ENCODE measurements around the gene STK24. TPM values are rescaled to one million over a fixed set of nuclear protein-coding genes. Genes with fewer than 3 reads are reported as not detected.

STK24 gene
- total RNA-seq, 1 donor from 2014 or later: 139 TPM

DNA sequence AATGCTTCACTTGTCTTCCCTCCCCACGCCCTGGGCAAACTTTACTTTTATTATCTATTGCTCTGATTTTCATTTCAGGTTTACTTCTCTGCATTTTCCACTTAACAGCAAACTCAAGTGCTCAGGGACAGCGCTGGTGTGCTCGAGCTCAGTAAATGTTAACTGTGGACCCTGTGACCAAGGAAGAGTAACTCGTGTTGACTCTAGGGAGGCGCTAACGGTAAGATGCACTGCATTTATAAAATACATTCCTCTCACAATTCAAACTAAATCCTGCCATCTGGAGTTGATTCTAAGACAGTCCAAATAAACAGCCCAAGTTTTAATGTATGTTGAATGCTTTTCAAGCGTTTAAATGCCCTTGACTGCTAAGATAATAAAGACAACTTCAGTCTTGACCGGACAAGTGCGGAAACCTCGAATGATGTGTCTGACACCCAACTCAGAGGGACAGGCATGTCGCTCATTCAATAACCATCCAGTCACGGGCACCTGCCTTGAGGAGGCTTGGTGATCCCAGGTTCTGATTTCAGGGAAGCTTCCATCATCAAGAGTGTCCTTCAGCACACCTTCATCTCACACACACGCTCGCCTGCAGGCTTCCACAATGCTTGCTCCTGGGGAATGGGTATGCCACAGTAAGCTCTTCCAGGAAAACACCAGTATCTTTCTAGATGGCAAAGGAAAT, 93.2 kb downstream of the STK24 start:
- Mint-ChIP-seq H3K27me3 (ENCODE audit: insufficient read depth) (no peaks in the 10 kb centered on the region), H3K27ac (no peak overlapping the region), H3K4me3 (no peak overlapping the region), H3K36me3 (ENCODE audit: low read depth) (peaks cover 20% of the 10 kb centered on the region), H3K4me1 (ENCODE audit: low read depth) (peaks cover 68% of the 10 kb centered on the region), H3K9me3 (no peaks in the 10 kb centered on the region)
- intact Hi-C loops (cut with micrococcal nuclease): no loop called here
- DNase-seq (ENCODE audit: low spot score): no peak

DNA sequence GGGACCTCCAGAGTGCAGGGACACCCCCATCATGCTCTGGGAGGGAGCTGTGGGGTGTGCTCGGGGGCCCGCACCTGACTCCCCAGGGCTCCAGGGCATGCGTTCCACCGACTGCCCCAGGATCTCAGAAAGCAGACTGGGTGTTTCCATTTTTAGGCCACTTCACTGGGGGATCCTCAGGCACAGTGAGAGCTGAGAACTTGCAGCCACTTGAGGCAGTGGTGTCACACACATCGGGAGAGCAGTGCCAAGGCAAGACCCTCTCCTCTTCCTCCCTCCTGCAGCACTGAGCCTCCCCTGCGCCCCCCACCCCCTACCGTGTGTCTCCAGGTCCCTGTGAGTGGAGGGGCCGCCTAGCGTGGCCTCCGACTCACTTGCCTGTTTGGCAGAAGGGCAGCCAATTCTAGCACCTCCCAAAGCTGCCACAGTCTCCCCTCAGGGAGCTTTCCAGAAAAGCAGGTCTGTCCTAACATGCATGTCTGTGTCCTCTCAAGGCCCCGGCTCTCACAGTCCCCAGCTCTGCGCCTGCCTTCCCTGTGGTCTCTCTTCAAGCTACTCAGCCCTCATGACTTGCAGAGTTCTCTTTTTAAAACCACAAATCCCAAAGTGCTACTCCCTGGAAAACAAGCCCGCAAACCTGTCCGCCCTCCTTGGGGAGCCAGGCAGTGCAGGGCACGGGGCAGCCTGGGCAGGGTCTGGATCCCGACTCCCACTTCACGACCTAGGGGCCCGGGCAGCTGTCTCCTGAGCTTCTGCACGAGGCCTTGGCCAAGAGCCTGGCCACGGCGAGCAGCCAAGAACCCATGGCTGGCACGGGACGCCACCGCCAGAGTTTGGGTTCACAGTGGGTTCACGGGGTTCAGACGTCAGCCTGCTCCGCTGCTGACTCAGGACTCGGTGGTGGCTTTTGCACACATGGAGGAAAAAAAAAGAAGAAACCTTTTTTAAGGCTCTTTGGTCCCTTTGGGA, 94.1 kb downstream of the STK24 start:
- Mint-ChIP-seq H3K36me3 (ENCODE audit: low read depth) (peaks cover 26% of the 10 kb centered on the region), H3K27ac (no peak overlapping the region), H3K4me3 (no peak overlapping the region), H3K27me3 (ENCODE audit: insufficient read depth) (no peaks in the 10 kb centered on the region), H3K4me1 (ENCODE audit: low read depth) (peaks cover 71% of the 10 kb centered on the region), H3K9me3 (no peaks in the 10 kb centered on the region)
- DNase-seq (ENCODE audit: low spot score): no peak
- intact Hi-C loops (cut with micrococcal nuclease): no loop called here

DNA sequence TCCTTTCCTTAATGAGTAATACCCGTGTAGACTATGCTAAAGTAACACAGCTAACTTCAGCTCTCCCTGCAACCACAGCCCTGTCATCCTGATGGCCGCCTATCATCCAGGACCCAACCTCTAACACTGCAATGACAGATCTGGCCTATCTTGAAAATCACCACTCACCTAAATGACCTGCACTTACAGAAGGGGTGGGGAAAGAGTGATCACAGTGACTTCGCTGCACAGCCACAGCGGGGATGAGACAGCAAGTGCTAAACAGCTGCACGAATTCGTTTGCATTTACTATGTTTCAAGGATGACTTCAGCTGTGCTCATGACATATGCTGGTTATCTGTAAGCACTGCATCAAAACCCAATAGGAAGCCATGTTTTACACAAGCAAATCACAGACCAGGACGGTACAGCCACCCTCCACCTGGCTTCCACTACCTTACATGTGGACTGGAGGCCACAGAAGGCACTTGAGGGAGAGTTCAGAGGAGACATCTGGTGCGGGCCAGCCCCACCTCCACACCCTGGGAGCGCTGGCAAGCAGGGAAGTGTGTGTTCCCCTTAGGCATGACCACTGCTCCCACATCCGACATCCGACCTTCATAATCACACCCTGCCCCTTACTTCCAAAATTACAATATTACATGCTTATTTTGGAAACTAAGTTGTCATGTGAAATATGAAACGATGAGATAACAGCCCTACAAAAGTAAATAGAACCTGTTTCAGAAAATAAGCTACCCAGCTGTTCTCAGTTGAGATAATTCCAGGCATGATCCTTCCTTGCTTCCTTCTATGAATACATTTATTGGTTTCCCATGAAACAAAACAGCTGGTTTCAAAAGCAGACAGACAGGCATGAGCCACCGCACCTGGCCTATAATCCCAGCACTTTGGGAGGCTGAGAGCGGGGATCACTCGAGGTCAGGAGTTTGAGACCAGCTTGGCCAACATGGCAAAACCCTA, 95.7 kb downstream of the STK24 start:
- Mint-ChIP-seq H3K9me3 (no peaks in the 10 kb centered on the region), H3K27ac (peak overlapping the region; percentile 77), H3K27me3 (ENCODE audit: insufficient read depth) (no peaks in the 10 kb centered on the region), H3K36me3 (ENCODE audit: low read depth) (peaks cover 32% of the 10 kb centered on the region), H3K4me1 (ENCODE audit: low read depth) (peaks cover 72% of the 10 kb centered on the region), H3K4me3 (no peak overlapping the region)
- no peak for DNase-seq (ENCODE audit: low spot score)
- intact Hi-C loops (cut with micrococcal nuclease): no loop called here

DNA sequence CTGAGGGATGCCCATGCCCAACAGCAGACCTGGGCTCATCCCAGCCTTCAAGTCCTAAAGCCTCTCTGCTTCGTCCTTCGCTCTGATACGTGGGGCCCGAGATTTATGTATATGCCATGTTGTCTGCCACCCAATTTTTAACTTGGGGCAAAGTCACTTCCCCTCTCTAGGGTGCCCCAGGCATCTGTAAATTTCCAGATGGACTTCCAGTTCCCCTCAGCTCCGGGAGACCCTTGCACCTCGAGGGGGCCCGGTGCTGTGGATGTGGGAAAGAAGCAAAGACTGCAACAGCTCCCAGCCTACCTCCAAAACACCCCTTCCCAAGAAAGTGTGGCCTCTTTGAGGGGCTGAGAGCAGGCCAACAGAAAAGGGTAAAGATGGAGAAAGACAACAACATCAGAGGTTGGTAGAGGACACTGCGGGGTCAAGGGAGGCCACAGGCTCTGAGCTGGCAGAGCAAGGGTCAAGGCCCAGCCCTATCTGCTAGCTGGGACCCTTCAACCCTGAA, 97.4 kb downstream of the STK24 start:
- no peak for DNase-seq (ENCODE audit: low spot score)
- intact Hi-C loops (cut with micrococcal nuclease): loop anchor here (5.0 to 10.0 kb wide), 2 partner anchors 505 to 548 kb away; no protein-coding TSS in a partner anchor
- Mint-ChIP-seq H3K36me3 (ENCODE audit: low read depth) (peaks cover 28% of the 10 kb centered on the region), H3K27me3 (ENCODE audit: insufficient read depth) (no peaks in the 10 kb centered on the region), H3K4me3 (no peak overlapping the region), H3K27ac (no peak overlapping the region), H3K9me3 (no peaks in the 10 kb centered on the region), H3K4me1 (ENCODE audit: low read depth) (peaks cover 62% of the 10 kb centered on the region)

DNA sequence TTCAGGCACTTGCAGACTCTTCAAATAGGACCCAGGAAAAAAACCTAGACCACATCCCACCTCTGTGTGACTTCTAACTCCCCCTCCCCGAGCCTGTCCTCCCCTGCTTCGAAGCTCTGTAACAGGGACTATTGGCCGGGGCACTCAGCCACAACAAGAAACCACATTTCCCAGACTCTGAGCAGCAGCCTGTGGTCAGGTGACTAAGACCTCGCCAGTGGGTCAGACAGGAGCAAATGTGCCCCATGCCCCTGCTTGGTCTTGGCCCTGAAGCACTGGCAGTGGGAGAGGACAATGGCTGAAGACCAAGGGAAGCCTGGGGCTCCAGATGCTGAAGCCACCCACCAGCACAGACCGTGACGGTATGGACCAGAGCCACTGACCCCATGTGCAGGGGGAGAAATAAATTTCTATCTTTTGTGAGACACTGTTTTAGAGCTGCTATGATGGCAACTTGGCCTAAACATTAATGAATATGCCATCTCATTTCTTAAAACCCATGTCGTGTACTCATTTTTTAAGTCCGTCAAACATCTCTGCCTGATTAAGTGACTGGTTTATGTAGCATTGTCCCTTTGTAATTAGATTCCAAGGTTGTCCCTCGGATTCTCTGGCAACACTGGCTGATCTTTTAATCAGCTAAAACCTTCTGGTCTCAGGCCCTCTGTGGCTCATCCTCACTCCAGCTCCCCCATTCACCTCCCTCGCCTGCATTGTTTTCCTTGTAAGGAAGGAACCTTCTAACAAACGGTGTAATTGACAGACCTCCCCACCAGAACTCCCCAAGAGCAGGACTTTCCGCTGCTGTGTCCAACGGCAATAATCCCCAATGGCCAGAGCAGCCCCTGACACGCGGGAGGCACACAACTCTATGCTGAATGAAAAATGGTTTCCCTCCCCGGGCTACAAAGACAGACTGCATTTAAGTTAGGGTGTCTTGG, 98.4 kb downstream of the STK24 start:
- H3K9me3 Mint-ChIP-seq: no peaks in the 10 kb centered on the region
- H3K27ac Mint-ChIP-seq: peak overlapping the region; percentile 61
- H3K27me3 Mint-ChIP-seq (ENCODE audit: insufficient read depth): no peaks in the 10 kb centered on the region
- H3K36me3 Mint-ChIP-seq (ENCODE audit: low read depth): peaks cover 34% of the 10 kb centered on the region
- intact Hi-C loops (cut with micrococcal nuclease): loop anchor here (5.0 to 10.0 kb wide), 2 partner anchors 504 to 549 kb away; no protein-coding TSS in a partner anchor
- DNase-seq (ENCODE audit: low spot score): no peak
- H3K4me3 Mint-ChIP-seq: peak overlapping the region; percentile 23
- peaks cover 62% of the 10 kb centered on the region for H3K4me1 Mint-ChIP-seq (ENCODE audit: low read depth)

DNA sequence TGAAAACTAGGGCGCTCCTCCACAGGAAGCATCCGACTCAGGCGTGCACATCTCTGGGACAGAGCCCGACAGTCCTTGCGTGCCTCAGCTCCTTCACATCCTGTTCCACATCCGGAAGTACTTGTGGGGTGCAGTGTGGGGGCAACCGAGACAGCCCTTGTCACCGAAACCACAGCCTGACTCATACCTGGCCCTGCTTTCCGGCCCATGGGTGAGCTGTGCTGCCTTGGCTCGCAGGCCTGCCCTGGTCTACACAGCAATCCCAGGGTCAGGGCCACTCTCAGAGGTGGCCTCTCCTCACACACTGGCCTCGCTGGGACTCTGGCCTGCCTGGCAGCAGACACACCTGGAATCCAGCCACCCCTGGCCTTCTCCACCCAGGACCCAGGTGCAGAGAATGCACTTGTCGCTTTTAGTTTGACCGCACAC, 100.4 kb downstream of the STK24 start:
- Mint-ChIP-seq H3K9me3 (peaks cover 4% of the 10 kb centered on the region), H3K4me1 (ENCODE audit: low read depth) (peaks cover 73% of the 10 kb centered on the region), H3K27ac (peak overlapping the region; percentile 97), H3K4me3 (peak overlapping the region; percentile 74), H3K27me3 (ENCODE audit: insufficient read depth) (no peaks in the 10 kb centered on the region), H3K36me3 (ENCODE audit: low read depth) (peaks cover 50% of the 10 kb centered on the region)
- intact Hi-C loops (cut with micrococcal nuclease): loop anchor here (1.0 to 10.0 kb wide), 12 partner anchors 28 to 1043 kb away; no protein-coding TSS in a partner anchor
- DNase-seq (ENCODE audit: low spot score): peak; percentile 86

DNA sequence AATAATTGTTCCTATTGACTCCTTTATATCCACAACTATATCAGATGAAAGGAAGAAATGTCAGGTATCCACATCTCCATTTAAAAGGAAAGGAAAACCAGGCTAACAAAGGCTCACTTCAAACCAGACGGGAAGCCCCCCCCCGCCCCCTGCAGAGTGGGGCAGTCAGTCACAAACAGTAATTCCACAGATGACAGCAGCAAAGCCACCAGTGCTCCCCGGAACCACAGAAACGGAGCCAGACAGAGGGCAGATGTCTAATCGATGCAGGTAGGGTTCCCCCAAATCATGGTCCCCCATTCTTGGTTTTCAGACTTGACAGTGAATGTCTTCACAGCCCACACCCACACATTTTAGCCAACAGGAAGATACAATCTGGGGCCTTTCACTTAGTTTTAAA, 100.8 kb downstream of the STK24 start:
- peaks cover 51% of the 10 kb centered on the region for H3K36me3 Mint-ChIP-seq (ENCODE audit: low read depth)
- H3K4me1 Mint-ChIP-seq (ENCODE audit: low read depth): peaks cover 73% of the 10 kb centered on the region
- peak overlapping the region; percentile 74 for H3K4me3 Mint-ChIP-seq
- peaks cover 4% of the 10 kb centered on the region for H3K9me3 Mint-ChIP-seq
- intact Hi-C loops (cut with micrococcal nuclease): loop anchor here (1.0 to 10.0 kb wide), 12 partner anchors 28 to 1043 kb away; no protein-coding TSS in a partner anchor
- peak overlapping the region; percentile 97 for H3K27ac Mint-ChIP-seq
- peak; percentile 56 for DNase-seq (ENCODE audit: low spot score)
- H3K27me3 Mint-ChIP-seq (ENCODE audit: insufficient read depth): no peaks in the 10 kb centered on the region

DNA sequence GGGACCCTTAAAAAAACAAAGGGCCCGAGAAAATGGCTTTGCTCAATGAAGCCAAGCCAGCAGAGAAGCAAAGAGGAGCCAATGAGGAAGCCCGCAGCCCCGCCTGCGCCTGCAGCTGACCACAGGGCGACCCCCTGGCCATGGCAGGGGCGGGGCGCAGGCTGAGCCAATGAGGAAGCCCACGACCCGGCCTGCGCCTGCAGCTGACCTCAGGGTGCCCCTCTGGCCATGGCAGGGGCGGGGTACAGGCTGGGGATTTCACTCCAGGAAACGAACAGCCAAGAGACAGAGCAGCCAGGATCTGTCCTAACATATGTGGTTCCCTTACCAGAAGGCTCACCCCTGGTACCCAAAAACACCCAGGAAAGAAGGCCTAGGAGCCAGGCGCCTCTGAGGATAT, 101.4 kb downstream of the STK24 start:
- no peak for DNase-seq (ENCODE audit: low spot score)
- peaks cover 4% of the 10 kb centered on the region for H3K9me3 Mint-ChIP-seq
- peak overlapping the region; percentile 44 for H3K27ac Mint-ChIP-seq
- intact Hi-C loops (cut with micrococcal nuclease): loop anchor here (5.0 to 10.0 kb wide), 2 partner anchors 501 to 552 kb away; no protein-coding TSS in a partner anchor
- no peak overlapping the region for H3K4me3 Mint-ChIP-seq
- no peaks in the 10 kb centered on the region for H3K27me3 Mint-ChIP-seq (ENCODE audit: insufficient read depth)
- peaks cover 74% of the 10 kb centered on the region for H3K4me1 Mint-ChIP-seq (ENCODE audit: low read depth)
- peaks cover 51% of the 10 kb centered on the region for H3K36me3 Mint-ChIP-seq (ENCODE audit: low read depth)

DNA sequence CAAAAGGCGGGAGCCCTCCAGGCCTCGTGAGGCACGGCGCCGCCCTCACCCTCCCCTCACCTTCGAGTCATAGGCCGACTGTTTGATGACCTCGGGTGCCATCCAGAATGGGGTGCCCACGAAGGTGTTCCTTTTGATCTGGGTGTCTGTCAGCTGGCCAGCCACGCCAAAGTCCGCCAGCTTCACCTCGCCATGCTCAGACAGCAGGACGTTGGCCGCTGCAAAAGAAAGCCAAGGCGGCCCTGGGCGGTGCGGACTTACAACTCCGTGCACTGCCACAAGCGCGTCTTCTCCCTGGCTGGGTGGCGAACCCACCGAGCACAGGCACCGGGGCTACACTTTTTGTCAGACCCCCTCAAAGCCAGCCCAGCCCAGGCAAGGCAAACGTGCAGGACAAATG, 102.1 kb downstream of the STK24 start:
- intact Hi-C loops (cut with micrococcal nuclease): loop anchor here (5.0 to 10.0 kb wide), 2 partner anchors 500 to 553 kb away; no protein-coding TSS in a partner anchor
- Mint-ChIP-seq H3K9me3 (peaks cover 4% of the 10 kb centered on the region), H3K36me3 (ENCODE audit: low read depth) (peaks cover 51% of the 10 kb centered on the region), H3K27me3 (ENCODE audit: insufficient read depth) (no peaks in the 10 kb centered on the region), H3K27ac (no peak overlapping the region), H3K4me3 (no peak overlapping the region), H3K4me1 (ENCODE audit: low read depth) (peaks cover 75% of the 10 kb centered on the region)
- no peak for DNase-seq (ENCODE audit: low spot score)

DNA sequence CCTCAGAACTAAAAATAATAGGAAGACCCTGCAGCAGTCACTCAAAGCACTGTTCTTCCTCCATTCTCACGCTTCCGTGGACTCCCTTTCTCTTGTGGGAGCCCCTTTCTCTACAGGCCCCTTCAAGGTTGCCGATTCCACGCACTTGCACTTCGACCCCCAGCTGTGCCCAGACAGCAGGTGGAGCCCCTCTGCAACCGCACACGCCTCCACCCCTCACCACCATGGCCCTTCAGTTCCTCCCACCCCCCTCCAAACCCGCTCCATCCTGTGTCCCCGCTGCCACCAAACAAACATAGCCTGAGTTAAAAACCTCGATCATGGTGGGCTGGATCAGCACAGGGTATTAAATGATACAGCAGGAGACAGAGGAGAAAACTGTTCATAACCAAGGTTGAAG, 102.6 kb downstream of the STK24 start:
- H3K36me3 Mint-ChIP-seq (ENCODE audit: low read depth): peaks cover 51% of the 10 kb centered on the region
- intact Hi-C loops (cut with micrococcal nuclease): loop anchor here (10.0 kb wide), 1 partner anchor 499 kb away; no protein-coding TSS in a partner anchor
- no peaks in the 10 kb centered on the region for H3K27me3 Mint-ChIP-seq (ENCODE audit: insufficient read depth)
- no peak overlapping the region for H3K4me3 Mint-ChIP-seq
- DNase-seq (ENCODE audit: low spot score): no peak
- H3K4me1 Mint-ChIP-seq (ENCODE audit: low read depth): peaks cover 70% of the 10 kb centered on the region
- peaks cover 4% of the 10 kb centered on the region for H3K9me3 Mint-ChIP-seq
- H3K27ac Mint-ChIP-seq: peak overlapping the region; percentile 40

DNA sequence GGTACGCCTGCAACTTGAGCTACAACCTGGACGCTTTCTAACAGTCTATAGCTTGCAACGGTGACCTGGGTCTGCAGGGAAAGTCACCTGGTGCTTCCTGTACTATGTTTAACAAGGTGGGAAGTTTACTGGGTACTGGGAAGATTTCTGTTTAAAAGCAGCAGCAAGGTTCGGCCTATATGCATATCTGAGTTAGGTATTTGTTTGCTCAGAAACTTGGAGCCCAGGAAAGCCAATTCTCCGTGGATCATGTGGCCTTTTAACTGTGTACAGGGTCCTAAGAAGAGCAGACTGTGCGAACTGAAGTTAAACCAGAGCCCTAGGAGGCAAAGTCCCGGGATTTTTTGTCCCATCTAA, 103.1 kb downstream of the STK24 start:
- intact Hi-C loops (cut with micrococcal nuclease): loop anchor here (10.0 kb wide), 1 partner anchor 499 kb away; no protein-coding TSS in a partner anchor
- H3K27ac Mint-ChIP-seq: peak overlapping the region; percentile 58
- peaks cover 66% of the 10 kb centered on the region for H3K4me1 Mint-ChIP-seq (ENCODE audit: low read depth)
- H3K4me3 Mint-ChIP-seq: no peak overlapping the region
- peaks cover 49% of the 10 kb centered on the region for H3K36me3 Mint-ChIP-seq (ENCODE audit: low read depth)
- no peaks in the 10 kb centered on the region for H3K27me3 Mint-ChIP-seq (ENCODE audit: insufficient read depth)
- DNase-seq (ENCODE audit: low spot score): no peak
- peaks cover 4% of the 10 kb centered on the region for H3K9me3 Mint-ChIP-seq
